HCT116 (cell line): Measurements from ENCODE around the gene CBLB. TPM values are rescaled to one million over a fixed set of nuclear protein-coding genes. Genes with fewer than 3 reads are reported as not detected.

Experiments used
- ATAC-seq: fragments of 200-7000 bp; cut with Tn5 transposase; 2 replicates; pipeline ENCODE4 v1.9.1; 2020; ENCODE audit warnings: mild to moderate bottlenecking, moderate library complexity
- BruUV-seq: library from RNA; stranded (reverse); fragments of 400-500 nt; replicated peaks from 2 replicates; lab custom pipeline; 2021; lab: Mats Ljungman, UMichigan
- CTCF ChIA-PET: fragments of 300-600 bp; sonication (Branson Sonifier 250); formaldehyde crosslinking; loops from one replicate; lab custom pipeline; 2021; ENCODE audit warnings: antibody characterized with exemption; lab: Charles Lee
- POLR2A ChIA-PET: fragments of 300-600, 350-600 bp; sonication (Branson Sonifier 250); formaldehyde crosslinking; loops from one replicate; lab custom pipeline; 2021; ENCODE audit warnings: antibody characterized with exemption; lab: Charles Lee
- RAD21 ChIA-PET, 2 experiments: fragments of 300-600 bp; sonication (Branson Sonifier 250); formaldehyde crosslinking; loops; one replicate each; lab custom pipeline; 2023; ENCODE audit warnings: low total read pairs in 2 of 2; ENCODE audit not compliant: uncharacterized antibody in 2 of 2, unreplicated experiment in 2 of 2, low non-redundant PET in 1 of 2; lab: Charles Lee
- DNase-seq: peaks from one replicate; pipeline ENCODE4 v3.0.0-alpha.2; 2010; ENCODE audit warnings: low read depth, low spot score
- H2AFZ ChIP-seq: fragments of 200-600 bp; shearing (Covaris generic), sonication (generic); 2 replicates; pipeline ENCODE4 v1.6.1; 2017; ENCODE audit warnings: low read depth, mixed run types, mixed read lengths, antibody characterized with exemption, low read length; ENCODE audit not compliant: poor library complexity, severe bottlenecking
- H3K27ac ChIP-seq: 2 replicates; pipeline ENCODE4 v1.5.1; 2012; ENCODE audit warnings: low read depth, low read length
- H3K27me3 ChIP-seq: fragments of 200-600 bp; sonication (generic); 2 replicates; pipeline ENCODE4 v1.6.1; 2016; ENCODE audit warnings: mixed run types, low read length, mixed read lengths; ENCODE audit not compliant: insufficient read depth
- H3K36me3 ChIP-seq, 2 experiments: fragments of 200-500 bp in 1 of 2; fragments of 200-600 bp in 1 of 2; sonication (Bioruptor generic) in 1 of 2; sonication (generic) in 1 of 2; 2 replicates each; pipeline versions ENCODE4 v1.5.1 to v1.6.1; 2014 to 2016; ENCODE audit warnings: low read length in 2 of 2, inconsistent platforms in 1 of 2, mixed read lengths in 1 of 2, mixed run types in 1 of 2; ENCODE audit not compliant: insufficient read depth in 2 of 2, control insufficient read depth in 1 of 2
- H3K4me1 ChIP-seq, 2 experiments: fragments of 200-600 bp in 1 of 2; sonication (generic) in 1 of 2; 2 replicates each; pipeline versions ENCODE4 v1.5.1 to v1.6.1; 2012 to 2017; ENCODE audit warnings: low read length in 2 of 2, inconsistent platforms in 1 of 2, mild to moderate bottlenecking in 1 of 2, mixed read lengths in 1 of 2, mixed run types in 1 of 2, moderate library complexity in 1 of 2; ENCODE audit not compliant: insufficient read depth in 2 of 2, control insufficient read depth in 1 of 2
- H3K4me2 ChIP-seq: fragments of 200-600 bp; sonication (generic); 2 replicates; pipeline ENCODE4 v1.6.1; 2017; ENCODE audit warnings: mixed run types, low read length, mixed read lengths
- H3K4me3 ChIP-seq, 2 experiments: fragments of 200-600 bp in 1 of 2; sonication (generic) in 1 of 2; replicated peaks in 1 of 2; 2 replicates each; pipeline ENCODE4 v1.5.1; 2011 to 2016; ENCODE audit warnings: low read length in 2 of 2, control low read depth in 1 of 2, low read depth in 1 of 2, mild to moderate bottlenecking in 1 of 2, mixed read lengths in 1 of 2, mixed run types in 1 of 2
- H3K79me2 ChIP-seq: fragments of 200-600 bp; sonication (generic); 2 replicates; pipeline ENCODE4 v1.6.1; 2017; ENCODE audit warnings: mild to moderate bottlenecking, mixed run types, low read length, moderate library complexity, mixed read lengths; ENCODE audit not compliant: insufficient read depth
- H3K9ac ChIP-seq: fragments of 200-600 bp; sonication (generic); 2 replicates; pipeline ENCODE4 v1.6.1; 2016; ENCODE audit warnings: low read length, mixed read lengths
- H3K9me2 ChIP-seq: fragments of 200-600 bp; sonication (generic), shearing (Covaris generic); 2 replicates; pipeline ENCODE4 v1.6.1; 2017; ENCODE audit warnings: mixed run types, mild to moderate bottlenecking, moderate library complexity; ENCODE audit not compliant: insufficient read depth
- H3K9me3 ChIP-seq, 2 experiments: fragments of 200-500 bp in 1 of 2; fragments of 200-600 bp in 1 of 2; sonication (Bioruptor generic) in 1 of 2; sonication (generic) in 1 of 2; 2 replicates each; pipeline ENCODE4 v1.6.1; 2014 to 2017; ENCODE audit warnings: low read length in 2 of 2, mixed read lengths in 2 of 2, inconsistent platforms in 1 of 2, low read depth in 1 of 2, mild to moderate bottlenecking in 1 of 2, mixed run types in 1 of 2, moderate library complexity in 1 of 2; ENCODE audit not compliant: control insufficient read depth in 1 of 2, insufficient read depth in 1 of 2
- H4K20me1 ChIP-seq: fragments of 200-600 bp; sonication (generic), shearing (Covaris generic); 2 replicates; pipeline ENCODE4 v1.6.1; 2017; ENCODE audit warnings: mixed run types, mild to moderate bottlenecking, moderate library complexity; ENCODE audit not compliant: insufficient read depth
- EGR1 ChIP-seq: IDR thresholded peaks from 2 replicates; pipeline ENCODE4 v1.6.1; 2012; ENCODE audit warnings: low read depth
- ELF1 ChIP-seq: IDR thresholded peaks from 2 replicates; pipeline ENCODE4 v1.6.1; 2012; ENCODE audit warnings: low read depth, borderline replicate concordance
- EZH2 ChIP-seq: fragments of 200-600 bp; sonication (generic); IDR thresholded peaks from 2 replicates; pipeline ENCODE4 v1.6.1; 2017; ENCODE audit warnings: antibody characterized with exemption, mixed run types
- JUND ChIP-seq: IDR thresholded peaks from 2 replicates; pipeline ENCODE4 v1.6.1; 2012
- RAD21 ChIP-seq: IDR thresholded peaks from 2 replicates; pipeline ENCODE4 v1.6.1; 2012; ENCODE audit warnings: low read depth, mild to moderate bottlenecking
- TCF7L2 ChIP-seq: IDR thresholded peaks from 2 replicates; pipeline ENCODE4 v1.7.0; 2011; ENCODE audit warnings: borderline replicate concordance, inconsistent platforms; ENCODE audit not compliant: insufficient read depth, insufficient read length; ENCODE audit errors: extremely low read depth
- YY1 ChIP-seq: IDR thresholded peaks from 2 replicates; pipeline ENCODE4 v1.6.1; 2011; ENCODE audit warnings: low read length, low read depth, moderate library complexity, mild to moderate bottlenecking; ENCODE audit not compliant: insufficient replicate concordance; ENCODE audit errors: extremely low read depth
- intact Hi-C: fragments of 100-400 bp; cut with micrococcal nuclease; formaldehyde crosslinking; loops from 2 replicates; pipeline ENCODE4 v1.10.0; 2022
- total RNA-seq: library from RNA; stranded (reverse); gene quantifications from one replicate; pipeline ENCODE4 v1.2.1, GENCODE V29; 2021; ENCODE audit not compliant: unreplicated experiment
- TF ChIP-seq, protein P1 (sequence below): IDR thresholded peaks from 2 replicates; pipeline ENCODE4 v1.6.1; 2012; ENCODE audit warnings: low read depth
- TF ChIP-seq, protein P2 (sequence below), 3 experiments: fragments of 200-600 bp in 1 of 3; sonication (generic) in 1 of 3; IDR thresholded peaks in 2 of 3; conservative IDR thresholded peaks in 1 of 3; 2 replicates each; pipeline ENCODE4 v1.5.1; 2012 to 2017; ENCODE audit warnings: low read depth in 2 of 3, low read length in 2 of 3, antibody characterized with exemption in 1 of 3, borderline replicate concordance in 1 of 3, control low read depth in 1 of 3, mild to moderate bottlenecking in 1 of 3, mixed read lengths in 1 of 3, mixed run types in 1 of 3, moderate library complexity in 1 of 3; ENCODE audit not compliant: insufficient read depth in 1 of 3
- TF ChIP-seq, protein P3 (sequence below): IDR thresholded peaks from 2 replicates; pipeline ENCODE4 v1.6.1; 2012

The CBLB gene
- total RNA-seq, 1 experiment from 2014 or later = 10.4 TPM

DNA sequence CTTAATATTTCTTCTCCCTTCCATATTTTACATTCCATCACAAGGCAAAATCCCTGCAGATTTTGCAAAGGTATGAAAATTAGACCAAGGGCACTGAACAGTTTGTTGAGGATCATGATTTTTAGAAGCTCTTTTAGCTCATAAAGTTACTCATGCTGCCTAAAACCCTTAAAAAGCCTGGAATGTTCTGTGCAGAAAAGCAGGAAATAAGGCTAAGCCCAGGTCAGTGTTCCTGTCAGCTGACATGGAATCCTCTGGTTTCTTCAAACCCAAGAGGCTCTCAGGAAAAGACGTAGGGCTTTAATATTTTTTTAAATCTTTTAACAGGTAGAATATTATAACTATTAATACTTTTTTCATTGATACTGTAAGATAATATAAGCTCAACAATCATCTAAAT is 8.2 kb downstream of the CBLB start:
- H3K9me3 ChIP-seq = no peaks in the 10 kb centered on the region
- RAD21 ChIA-PET = no interaction called here
- POLR2A ChIA-PET = no interaction called here
- H3K9ac ChIP-seq = no peak overlapping the region
- intact Hi-C loops = no loop called here
- H3K36me3 ChIP-seq = no peaks in the 10 kb centered on the region
- H2AFZ ChIP-seq = no peak overlapping the region
- H3K4me2 ChIP-seq = no peak overlapping the region
- no peak overlapping the region for H3K27ac ChIP-seq
- no peaks in the 10 kb centered on the region for H3K79me2 ChIP-seq
- H4K20me1 ChIP-seq = no peaks in the 10 kb centered on the region
- BruUV-seq = no TSS peak
- H3K27me3 ChIP-seq = no peaks in the 10 kb centered on the region
- H3K9me2 ChIP-seq = no peaks in the 10 kb centered on the region
- ATAC-seq (no peak), DNase-seq (no peak)
- no peak overlapping the region for H3K4me3 ChIP-seq
- CTCF ChIA-PET = no interaction called here
- no peaks in the 10 kb centered on the region for H3K4me1 ChIP-seq
- TF ChIP-seq TCF7L2 (no peak), EGR1 (no peak), YY1 (no peak), JUND (no peak), RAD21 (no peak), EZH2 (no peak), ELF1 (no peak)
- TF ChIP-seq, protein P1, sequence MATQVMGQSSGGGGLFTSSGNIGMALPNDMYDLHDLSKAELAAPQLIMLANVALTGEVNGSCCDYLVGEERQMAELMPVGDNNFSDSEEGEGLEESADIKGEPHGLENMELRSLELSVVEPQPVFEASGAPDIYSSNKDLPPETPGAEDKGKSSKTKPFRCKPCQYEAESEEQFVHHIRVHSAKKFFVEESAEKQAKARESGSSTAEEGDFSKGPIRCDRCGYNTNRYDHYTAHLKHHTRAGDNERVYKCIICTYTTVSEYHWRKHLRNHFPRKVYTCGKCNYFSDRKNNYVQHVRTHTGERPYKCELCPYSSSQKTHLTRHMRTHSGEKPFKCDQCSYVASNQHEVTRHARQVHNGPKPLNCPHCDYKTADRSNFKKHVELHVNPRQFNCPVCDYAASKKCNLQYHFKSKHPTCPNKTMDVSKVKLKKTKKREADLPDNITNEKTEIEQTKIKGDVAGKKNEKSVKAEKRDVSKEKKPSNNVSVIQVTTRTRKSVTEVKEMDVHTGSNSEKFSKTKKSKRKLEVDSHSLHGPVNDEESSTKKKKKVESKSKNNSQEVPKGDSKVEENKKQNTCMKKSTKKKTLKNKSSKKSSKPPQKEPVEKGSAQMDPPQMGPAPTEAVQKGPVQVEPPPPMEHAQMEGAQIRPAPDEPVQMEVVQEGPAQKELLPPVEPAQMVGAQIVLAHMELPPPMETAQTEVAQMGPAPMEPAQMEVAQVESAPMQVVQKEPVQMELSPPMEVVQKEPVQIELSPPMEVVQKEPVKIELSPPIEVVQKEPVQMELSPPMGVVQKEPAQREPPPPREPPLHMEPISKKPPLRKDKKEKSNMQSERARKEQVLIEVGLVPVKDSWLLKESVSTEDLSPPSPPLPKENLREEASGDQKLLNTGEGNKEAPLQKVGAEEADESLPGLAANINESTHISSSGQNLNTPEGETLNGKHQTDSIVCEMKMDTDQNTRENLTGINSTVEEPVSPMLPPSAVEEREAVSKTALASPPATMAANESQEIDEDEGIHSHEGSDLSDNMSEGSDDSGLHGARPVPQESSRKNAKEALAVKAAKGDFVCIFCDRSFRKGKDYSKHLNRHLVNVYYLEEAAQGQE = no peak
- TF ChIP-seq, protein P2, sequence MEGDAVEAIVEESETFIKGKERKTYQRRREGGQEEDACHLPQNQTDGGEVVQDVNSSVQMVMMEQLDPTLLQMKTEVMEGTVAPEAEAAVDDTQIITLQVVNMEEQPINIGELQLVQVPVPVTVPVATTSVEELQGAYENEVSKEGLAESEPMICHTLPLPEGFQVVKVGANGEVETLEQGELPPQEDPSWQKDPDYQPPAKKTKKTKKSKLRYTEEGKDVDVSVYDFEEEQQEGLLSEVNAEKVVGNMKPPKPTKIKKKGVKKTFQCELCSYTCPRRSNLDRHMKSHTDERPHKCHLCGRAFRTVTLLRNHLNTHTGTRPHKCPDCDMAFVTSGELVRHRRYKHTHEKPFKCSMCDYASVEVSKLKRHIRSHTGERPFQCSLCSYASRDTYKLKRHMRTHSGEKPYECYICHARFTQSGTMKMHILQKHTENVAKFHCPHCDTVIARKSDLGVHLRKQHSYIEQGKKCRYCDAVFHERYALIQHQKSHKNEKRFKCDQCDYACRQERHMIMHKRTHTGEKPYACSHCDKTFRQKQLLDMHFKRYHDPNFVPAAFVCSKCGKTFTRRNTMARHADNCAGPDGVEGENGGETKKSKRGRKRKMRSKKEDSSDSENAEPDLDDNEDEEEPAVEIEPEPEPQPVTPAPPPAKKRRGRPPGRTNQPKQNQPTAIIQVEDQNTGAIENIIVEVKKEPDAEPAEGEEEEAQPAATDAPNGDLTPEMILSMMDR (IDR thresholded peaks at IDR 0.05 in 2 of 3, conservative IDR thresholded peaks at IDR 0.05 in 1 of 3; ENCODE audit: borderline replicate concordance in 1 of 3, insufficient read depth in 1 of 3, low read depth in 2 of 3, low read length in 2 of 3) = no peak
- TF ChIP-seq, protein P3, sequence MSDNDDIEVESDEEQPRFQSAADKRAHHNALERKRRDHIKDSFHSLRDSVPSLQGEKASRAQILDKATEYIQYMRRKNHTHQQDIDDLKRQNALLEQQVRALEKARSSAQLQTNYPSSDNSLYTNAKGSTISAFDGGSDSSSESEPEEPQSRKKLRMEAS = no peak
